ENCODE results near the gene GTPBP8.

DNA sequence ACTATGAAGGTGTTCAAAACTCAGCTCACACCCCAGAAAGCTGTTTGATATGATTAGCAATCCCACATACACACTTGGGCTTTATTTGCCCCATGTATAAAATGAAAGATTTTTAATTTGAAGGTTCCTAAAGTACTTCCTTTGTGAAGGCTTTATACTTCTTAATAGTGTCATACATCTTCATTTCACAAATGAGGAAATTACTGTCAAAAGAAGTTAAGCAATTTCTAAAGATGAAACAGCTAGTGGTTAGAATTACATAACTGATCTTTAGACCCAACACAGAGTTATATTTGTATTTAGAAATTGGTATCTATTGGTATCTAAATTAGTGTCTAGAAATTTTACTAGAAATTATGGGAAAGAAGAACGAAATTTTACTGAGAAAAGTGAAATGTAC, 23.0 kb upstream of the GTPBP8 start:
- no peak for TF ChIP-seq POLR2A (IDR thresholded peaks at IDR 0.05; ENCODE audit: low read length)
- no peak for TF ChIP-seq GATA1 (IDR thresholded peaks at IDR 0.05; ENCODE audit: low read depth, low read length)

All from erythroblast (primary cell).